ENCODE measurements around the gene CARD14. TPM values are rescaled to one million over a fixed set of nuclear protein-coding genes. Genes with fewer than 3 reads are reported as not detected.

Gene CARD14
- polyA plus RNA-seq, 1 donor (not counting 4 experiments of a cell fraction or from before 2014, with no cell fraction given), result 0.49 TPM

- H3K9ac ChIP-seq (ENCODE audit: control insufficient read depth, extremely low read depth, insufficient read depth, low read length), result no peak overlapping the region
- H3K36me3 ChIP-seq (ENCODE audit: control insufficient read depth in 2 of 2, extremely low read depth in 1 of 2, insufficient read depth in 2 of 2, low read length in 2 of 2), result no peaks in the 10 kb centered on the region
- H3K27ac ChIP-seq (ENCODE audit: control insufficient read depth, insufficient read depth, low read length), result no peak overlapping the region
- no peak overlapping the region for H3K4me3 ChIP-seq (ENCODE audit: control insufficient read depth in 2 of 3, extremely low read depth in 1 of 3, insufficient read depth in 2 of 3, low read depth in 1 of 3, low read length in 3 of 3)
- peaks cover 6% of the 10 kb centered on the region for H3K27me3 ChIP-seq (ENCODE audit: control insufficient read depth, extremely low read depth, insufficient read depth, low read length)
- H3K4me1 ChIP-seq (ENCODE audit: control insufficient read depth, extremely low read depth, insufficient read depth, low read length), result peaks cover 9% of the 10 kb centered on the region
- FAIRE-seq (no peak), DNase-seq (ENCODE audit: low read depth, low spot score) (no peak)
- H2AFZ ChIP-seq (ENCODE audit: control insufficient read depth, low read length), result no peak overlapping the region
- no peaks in the 10 kb centered on the region for H4K20me1 ChIP-seq (ENCODE audit: control insufficient read depth, extremely low read depth, insufficient read depth, low read length)
- H3K9me3 ChIP-seq (ENCODE audit: control insufficient read depth, low read depth, low read length), result no peaks in the 10 kb centered on the region
- TF ChIP-seq EZH2 (IDR thresholded peaks at IDR 0.05; ENCODE audit: low read length) (no peak), CTCF (optimal IDR thresholded peaks at IDR 0.05 in 1 of 3, IDR thresholded peaks at IDR 0.05 in 1 of 3, conservative IDR thresholded peaks at IDR 0.05 in 1 of 3; ENCODE audit: extremely low read depth in 1 of 3, insufficient read depth in 2 of 3, low read length in 3 of 3) (no peak)
- dilution Hi-C loops (cut with MboI; ENCODE audit: extremely low pct_ligation_motif_present, low sequenced_read_pairs), result no loop called here
- no peak overlapping the region for H3K4me2 ChIP-seq (ENCODE audit: control insufficient read depth, extremely low read depth, insufficient read depth, low read depth, low read length)
- no peaks in the 10 kb centered on the region for H3K79me2 ChIP-seq (ENCODE audit: control insufficient read depth, insufficient read depth, low read length)
- no peaks in the 10 kb centered on the region for H3K9me1 ChIP-seq (ENCODE audit: control insufficient read depth, extremely low read depth, insufficient read depth, low read length)
Measured at GRCh38 chr17:80166446-80166845, 3.4 kb upstream of the CARD14 start.

DNA sequence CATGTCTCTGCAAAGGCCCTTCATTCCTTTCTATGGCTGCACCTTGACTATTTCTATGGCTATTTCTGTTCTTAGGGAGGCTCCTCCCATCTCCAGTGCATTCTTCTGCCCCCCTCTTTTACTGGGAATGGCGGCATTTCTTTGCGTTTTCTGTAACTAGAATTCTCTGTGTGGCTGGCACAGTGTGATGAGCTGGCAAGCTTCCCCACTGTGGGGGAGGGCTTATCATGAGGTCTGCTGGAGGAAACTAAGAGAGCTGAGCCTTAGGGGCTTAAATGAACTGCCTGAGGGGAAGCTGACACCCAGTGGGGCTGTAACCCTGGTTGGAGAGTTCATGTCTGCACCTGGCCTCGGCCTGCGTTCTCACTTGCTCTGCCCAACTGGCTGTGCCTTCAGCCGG is 1.5 kb upstream of the CARD14 start:
- Histone ChIP-seq H3K4me1 (ENCODE audit: control insufficient read depth, extremely low read depth, insufficient read depth, low read length) (peaks cover 9% of the 10 kb centered on the region), H3K27me3 (ENCODE audit: control insufficient read depth, extremely low read depth, insufficient read depth, low read length) (peaks cover 6% of the 10 kb centered on the region), H3K4me2 (ENCODE audit: control insufficient read depth, extremely low read depth, insufficient read depth, low read depth, low read length) (no peak overlapping the region), H3K9ac (ENCODE audit: control insufficient read depth, extremely low read depth, insufficient read depth, low read length) (no peak overlapping the region), H3K9me1 (ENCODE audit: control insufficient read depth, extremely low read depth, insufficient read depth, low read length) (no peaks in the 10 kb centered on the region), H3K27ac (ENCODE audit: control insufficient read depth, insufficient read depth, low read length) (no peak overlapping the region), H3K4me3 (ENCODE audit: control insufficient read depth in 2 of 3, extremely low read depth in 1 of 3, insufficient read depth in 2 of 3, low read depth in 1 of 3, low read length in 3 of 3) (no peak overlapping the region), H3K36me3 (ENCODE audit: control insufficient read depth in 2 of 2, extremely low read depth in 1 of 2, insufficient read depth in 2 of 2, low read length in 2 of 2) (no peaks in the 10 kb centered on the region), H3K79me2 (ENCODE audit: control insufficient read depth, insufficient read depth, low read length) (no peaks in the 10 kb centered on the region), H2AFZ (ENCODE audit: control insufficient read depth, low read length) (no peak overlapping the region), H4K20me1 (ENCODE audit: control insufficient read depth, extremely low read depth, insufficient read depth, low read length) (no peaks in the 10 kb centered on the region), H3K9me3 (ENCODE audit: control insufficient read depth, low read depth, low read length) (no peaks in the 10 kb centered on the region)
- dilution Hi-C loops (cut with MboI; ENCODE audit: extremely low pct_ligation_motif_present, low sequenced_read_pairs), result no loop called here
- TF ChIP-seq EZH2 (IDR thresholded peaks at IDR 0.05; ENCODE audit: low read length) (no peak), CTCF (optimal IDR thresholded peaks at IDR 0.05 in 1 of 3, IDR thresholded peaks at IDR 0.05 in 1 of 3, conservative IDR thresholded peaks at IDR 0.05 in 1 of 3; ENCODE audit: extremely low read depth in 1 of 3, insufficient read depth in 2 of 3, low read length in 3 of 3) (no peak)
- DNase-seq (ENCODE audit: low read depth, low spot score) (no peak), FAIRE-seq (no peak)

All from keratinocyte (primary cell).